Stimulated activated CD8-positive, alpha-beta memory T cell treated with anti-CD3 and anti-CD28 coated beads, Interleukin-15, amount 100 ng/mL, for 1 hour (primary cell): ENCODE results near the gene CERS3.

Experiments used
- DNase-seq: peaks from one replicate; pipeline ENCODE4 v3.0.0-alpha.2; 2020; ENCODE audit warnings: low read depth

CERS3 gene

DNA sequence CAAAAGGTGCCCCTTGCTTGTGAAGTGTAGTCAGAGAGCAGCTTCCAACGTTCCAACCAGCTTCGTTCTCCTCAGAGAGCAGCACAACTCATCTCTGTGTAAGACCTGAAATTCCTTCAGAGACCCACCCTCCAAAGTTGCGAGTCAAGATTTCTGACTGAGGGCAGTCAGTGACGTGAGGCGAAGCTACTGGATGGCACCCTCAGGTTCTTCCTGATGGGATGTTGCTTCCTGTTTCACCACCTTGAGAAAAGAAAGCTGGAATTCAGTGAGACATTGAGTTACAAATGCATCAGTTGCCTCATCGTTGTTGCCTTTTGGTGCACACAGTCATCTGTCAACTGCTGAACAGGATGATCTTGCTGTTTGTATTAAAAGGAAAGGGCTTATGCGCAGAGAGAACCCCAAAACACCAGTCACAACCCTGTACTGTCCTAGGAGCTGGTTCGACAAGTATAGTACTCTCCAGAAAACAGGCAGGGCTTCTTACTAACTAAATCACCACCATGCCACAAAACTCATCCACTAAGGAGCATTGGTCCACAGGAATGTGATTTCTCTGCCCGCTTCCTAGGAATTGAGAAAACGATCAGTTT lies at the start of gene CERS3:
CERS3 (minus strand) TSS at position 118 of the 596 bp plus-strand sequence. CDS start 27,101 bp downstream, outside the sequence.
- no peak for DNase-seq

DNA sequence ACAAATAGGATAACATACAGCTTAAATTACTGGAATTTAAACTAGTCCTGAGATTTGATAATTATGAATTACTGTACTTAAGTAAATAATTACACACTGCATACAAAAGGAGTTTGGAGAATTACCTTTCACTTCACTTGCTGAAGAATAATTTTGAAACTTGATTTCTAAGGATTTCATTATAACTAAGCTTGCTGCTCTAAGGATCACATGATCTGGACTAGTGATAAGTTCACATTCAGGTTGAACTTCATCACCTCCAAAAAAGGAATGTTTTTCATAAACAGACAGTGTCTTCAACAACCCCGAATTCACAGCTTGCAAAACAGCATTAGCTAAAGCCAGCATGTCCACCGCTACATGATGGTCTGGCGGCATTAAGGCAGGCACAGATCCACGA lies 44.8 kb upstream of the CERS3 start:
- DNase-seq = no peak

DNA sequence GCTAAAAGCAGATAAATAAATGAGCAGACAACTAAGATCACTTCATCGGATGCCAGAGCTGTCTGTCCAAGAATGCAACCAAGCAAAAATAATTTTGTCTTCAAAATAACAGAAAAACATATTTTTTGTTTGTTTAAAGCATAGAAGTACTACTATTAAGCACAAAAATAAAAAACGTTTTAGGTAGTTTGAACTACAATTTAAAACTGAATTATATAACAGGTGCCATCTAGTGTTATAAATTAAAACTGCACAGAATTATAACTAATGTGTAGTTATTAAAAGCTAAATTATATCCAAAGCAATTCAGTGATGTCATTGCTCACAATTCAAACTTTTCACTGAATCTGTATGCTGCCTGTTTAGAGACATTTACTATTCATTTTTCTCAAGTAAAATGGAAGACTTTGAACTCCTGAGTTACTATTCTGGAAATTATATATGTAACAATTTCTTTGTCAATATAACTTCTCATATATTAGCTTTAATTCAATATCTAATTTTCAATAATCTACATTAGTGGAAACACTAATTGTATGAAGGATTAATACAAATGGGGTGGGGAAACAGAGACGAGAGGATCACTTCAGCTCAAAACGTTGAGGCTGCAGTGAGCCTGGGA lies 43.7 kb upstream of the CERS3 start:
- DNase-seq = no peak

DNA sequence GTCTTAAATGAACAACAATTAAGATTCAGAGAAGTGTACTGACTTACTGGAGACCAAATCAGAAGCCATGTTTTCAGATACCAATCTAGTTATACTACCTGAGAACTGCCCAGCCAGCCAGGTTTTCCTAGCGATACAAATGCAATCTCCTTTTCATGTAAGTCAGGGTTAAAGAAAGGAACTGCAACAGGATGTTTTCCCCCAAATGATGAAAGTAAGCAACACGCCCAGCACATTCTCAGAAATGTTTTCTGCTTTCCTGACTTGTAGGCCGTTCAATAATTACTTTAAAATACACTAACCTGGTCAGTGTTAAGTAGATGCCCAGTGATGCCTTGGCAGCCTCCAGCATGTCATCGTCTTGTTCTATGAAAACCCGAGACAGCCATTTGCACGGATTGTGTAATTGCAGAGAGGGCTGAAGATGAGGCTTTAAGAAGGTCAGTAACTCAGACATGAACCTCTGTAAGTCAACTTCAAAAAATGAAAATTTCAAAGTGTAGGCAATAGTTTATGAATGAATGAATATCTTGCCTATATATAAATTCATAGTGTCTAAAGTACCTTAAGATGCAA lies 42.9 kb upstream of the CERS3 start:
- no peak for DNase-seq

DNA sequence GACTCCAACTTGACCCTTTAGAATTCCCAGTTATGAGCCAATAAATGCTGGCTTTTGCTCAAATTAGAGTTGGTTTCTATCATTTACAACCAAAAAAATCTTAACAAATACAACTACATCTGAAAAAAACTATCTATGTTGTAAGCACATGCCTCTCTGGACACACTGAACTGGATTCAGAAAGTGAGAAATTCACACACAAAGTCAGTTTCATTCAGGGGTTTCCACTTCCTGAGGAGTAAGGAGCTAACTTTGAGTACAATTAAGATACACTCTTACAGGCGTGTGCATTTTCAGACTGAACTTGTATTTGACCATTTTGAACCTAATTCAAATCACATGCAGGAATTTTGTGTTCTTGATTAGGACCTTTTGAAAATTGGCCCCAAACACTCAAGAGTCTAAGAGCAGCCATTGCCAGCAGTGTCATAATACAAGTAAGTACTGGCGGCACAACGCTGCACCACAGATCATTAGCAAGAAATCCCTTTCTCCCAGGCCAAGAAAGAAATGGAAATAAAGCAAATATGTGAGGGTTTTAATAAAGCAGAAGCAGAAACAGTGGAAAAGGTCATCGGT lies 42.1 kb upstream of the CERS3 start:
- DNase-seq = no peak

DNA sequence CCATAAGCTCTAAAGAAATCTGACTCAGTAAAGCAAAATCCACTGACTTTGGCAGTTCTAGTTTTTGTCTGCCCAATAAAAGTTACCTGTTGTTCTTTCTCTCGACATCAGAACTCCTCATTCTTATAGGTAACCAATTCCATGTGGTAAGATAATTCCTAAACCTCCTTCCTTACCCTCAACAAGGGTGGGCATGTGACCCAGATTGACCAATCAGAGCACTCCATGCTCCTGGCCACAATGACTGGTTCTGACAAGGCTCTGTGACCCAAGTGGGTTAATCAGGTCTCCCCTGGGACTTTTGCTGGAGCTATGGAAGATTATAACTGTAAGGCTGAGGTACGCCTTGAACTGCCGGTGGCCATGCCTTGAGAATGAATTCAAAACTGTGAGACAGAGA lies 41.5 kb upstream of the CERS3 start:
- DNase-seq = no peak

DNA sequence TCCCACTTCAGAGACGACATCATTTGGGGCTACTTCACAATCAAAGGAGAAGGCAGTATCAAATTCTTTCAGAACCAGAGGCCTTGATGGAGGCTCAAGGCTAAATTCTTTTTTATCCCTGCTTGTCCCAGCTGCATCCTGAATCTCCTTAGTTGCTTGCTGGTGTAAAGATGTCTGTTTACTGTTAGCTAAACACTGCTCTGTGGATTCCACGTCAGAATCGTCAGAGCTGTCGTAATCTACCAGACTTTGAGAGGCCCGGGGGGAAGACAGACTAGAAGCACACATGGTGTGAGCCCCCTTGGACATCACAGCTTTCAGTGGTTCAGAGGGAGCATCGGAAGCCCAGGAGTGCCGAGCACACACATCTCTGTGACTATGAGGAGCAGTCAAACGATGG lies 40.6 kb upstream of the CERS3 start:
- DNase-seq = no peak

DNA sequence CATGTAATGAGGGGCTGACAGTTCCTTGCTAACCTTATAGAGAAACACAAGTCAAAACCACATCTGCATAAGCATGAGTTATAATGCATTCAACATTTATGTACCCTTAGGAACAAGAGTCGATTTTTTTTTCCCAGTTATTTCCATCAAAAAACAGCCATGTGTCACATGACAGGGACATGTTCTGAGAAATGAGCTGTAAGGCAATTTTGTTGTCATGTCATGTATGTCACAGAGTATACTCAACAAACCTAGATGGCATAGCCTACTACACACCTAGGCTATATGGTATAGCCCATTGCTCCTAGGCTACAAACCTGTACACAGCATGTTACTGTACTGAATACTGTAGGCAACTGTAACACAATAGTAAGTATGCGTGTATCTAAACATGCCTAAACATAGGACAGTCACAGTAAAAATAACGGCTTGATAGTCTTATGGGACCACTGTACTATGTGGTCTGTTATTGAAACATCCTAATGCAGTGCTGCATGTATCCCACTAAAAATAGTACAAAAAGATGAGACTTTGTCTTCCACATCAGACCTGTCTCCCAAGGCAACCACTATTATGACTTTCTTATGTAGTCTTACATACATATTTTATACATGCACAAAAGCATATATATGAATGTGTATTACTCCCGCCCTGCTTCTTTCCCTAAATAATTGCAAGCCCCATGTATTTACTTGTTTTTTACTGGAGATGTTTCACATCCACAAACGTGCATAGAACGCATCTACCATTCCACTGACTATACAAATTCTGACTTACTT lies 38.3 kb upstream of the CERS3 start:
- no peak for DNase-seq

DNA sequence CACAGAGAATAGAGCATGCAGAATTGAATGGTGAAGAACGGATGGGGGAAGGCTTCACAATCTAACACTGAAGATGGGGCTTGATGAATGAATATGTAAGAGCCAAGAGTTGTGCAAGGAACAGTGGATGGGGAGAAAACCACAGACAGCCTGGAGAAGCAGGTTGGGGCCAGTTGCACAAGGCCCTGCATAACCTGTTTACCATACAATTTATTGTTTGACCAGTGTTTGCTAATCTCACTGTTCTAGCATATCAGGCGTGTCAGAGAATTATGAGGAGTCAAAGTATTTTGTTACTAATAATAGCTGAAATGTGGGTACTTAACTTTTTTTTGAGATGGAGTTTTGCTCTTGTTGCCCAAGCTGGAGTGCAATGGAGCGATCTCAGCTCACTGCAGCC lies 36.8 kb upstream of the CERS3 start:
- no peak for DNase-seq

DNA sequence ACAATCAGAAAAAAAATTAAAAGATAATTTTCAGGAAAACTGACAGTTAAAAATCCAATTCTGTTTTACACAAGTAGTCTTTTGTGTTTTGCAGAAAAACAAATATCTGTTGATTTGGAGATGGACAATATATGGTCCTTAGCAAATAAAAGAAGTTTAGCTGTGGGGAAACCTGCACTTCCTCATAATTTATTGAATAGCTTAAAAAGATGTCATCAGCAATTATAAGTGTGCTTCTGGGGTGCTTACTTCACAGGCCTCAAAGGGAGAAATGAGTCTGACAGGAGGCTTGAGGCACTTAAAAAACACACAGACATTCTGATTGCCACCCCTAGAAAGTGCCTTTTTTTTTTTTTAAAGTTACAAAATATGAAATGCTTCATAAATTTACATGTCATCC lies 31.6 kb upstream of the CERS3 start:
- no peak for DNase-seq

DNA sequence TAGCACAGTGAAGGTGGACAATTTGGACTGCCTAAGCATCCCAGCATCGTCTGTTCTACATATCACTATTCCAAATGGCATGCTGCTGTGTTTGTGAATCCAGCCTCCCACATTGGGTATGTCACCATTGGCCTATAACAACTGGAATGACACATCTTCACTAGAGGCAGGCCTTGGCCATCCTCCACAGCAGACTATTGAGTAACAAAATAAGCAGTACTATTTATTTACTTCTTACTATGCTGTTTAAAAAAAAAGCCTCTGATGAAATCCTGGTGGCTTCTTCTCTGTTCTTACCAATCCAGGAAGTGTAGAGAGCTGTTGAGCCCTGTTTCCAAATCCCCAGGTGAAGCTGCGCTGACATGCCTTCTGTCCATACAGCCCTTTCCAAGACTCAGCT lies 30.6 kb upstream of the CERS3 start:
- no peak for DNase-seq

DNA sequence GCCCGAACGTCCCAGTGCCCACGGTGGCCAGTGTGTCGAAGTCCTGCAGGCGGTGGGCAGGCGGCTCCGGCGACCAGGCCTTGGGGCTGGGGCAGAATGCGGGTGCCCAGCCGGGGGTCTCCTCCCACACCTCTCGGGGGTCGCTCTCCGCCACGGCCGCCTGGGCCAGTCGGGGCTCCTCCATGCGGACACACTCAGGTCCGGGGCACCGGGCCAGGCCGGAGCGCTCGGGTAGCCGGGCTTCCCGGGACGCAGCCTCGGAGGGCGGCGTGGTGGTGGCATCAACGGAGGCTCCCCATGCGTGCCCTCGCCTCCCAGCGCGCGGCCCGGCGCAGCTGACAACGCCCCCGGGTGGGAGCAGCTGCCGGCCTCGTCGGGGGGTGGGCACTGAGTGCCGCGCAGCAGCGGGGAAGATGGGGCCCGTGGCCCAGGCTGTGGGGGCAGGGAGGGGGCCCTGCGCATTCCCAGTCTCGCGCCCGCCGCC lies 30.1 kb upstream of the CERS3 start:
- DNase-seq = no peak

DNA sequence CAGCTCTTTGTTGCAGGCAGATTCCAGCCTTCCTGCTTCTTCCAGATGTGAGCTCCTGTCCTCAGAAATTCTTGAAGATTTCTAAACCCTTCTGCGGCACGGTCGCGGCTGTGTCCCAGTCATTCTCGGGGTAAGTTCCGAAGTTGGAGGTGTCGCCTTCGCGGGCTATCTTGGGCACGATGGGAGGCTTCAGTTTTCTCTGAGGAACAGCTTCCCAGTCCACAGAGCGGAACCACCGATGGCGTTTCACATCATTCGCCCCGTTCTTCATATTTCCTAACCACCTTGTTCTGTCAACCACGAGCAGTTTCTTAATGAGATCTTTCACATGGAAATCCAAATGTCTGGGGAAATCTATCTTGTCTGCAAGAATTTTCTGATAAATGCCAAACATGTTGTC lies 24.7 kb upstream of the CERS3 start:
- no peak for DNase-seq

DNA sequence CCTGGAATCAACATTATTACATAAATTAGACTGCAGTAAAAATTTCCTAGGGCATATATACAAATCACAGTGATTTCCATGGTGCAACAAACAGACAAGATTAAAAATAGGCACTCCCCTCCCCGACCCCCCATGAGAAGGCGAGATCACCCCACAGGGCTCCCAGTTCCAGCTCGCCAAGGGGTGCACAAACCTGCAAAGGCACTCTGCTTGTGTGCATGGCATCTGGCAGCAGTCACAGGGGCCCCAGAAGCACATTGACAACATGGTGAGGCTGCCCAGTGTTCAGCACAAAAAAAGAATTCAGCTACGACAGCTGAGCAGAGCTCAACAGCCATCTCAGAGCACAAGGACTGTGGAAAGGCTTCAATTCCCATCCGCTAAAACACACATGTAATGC lies 19.2 kb upstream of the CERS3 start:
- DNase-seq = no peak

DNA sequence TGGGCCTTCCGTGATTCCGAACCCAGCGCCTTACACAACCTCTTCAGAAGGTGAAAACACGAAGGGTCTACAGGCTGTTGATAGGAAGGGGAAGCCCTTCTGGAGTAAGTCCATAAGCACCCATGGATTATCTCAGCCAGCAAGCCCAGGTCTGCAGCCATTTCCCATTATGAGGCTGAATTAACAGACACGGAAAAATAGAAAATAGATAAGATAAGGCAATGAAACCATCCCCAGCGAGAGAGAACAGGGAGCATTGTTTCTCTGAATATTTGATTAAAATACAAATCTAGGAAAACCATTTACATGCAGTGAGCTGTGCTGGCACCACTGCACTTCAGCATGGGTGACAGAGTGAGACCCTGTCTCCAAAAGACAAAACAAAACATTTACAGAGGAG lies 16.2 kb upstream of the CERS3 start:
- DNase-seq = no peak

DNA sequence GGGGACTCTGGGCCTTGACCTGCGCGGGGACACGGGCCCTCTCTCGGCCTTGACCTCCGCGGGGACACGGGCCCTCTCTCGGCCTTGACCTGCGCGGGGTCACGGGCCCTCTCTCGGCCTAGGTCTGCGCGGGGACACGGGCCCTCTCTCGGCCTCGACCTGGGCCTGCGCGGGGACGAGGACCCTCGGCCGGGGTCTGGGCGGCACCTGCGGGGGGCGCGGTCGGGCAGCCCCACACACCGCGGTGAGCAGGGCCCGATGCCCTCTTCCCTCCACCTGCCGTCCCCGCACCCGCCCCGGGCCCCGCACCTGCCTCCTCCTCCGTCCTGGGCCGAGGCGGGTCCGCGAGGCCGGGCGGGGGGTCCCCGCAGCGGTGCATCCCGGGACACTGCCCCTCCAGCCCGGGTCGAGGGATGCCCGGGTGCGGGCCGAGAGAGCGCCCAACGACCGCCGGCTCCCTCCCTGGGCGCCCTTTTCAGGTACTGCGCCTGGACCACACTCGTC lies 15.6 kb upstream of the CERS3 start:
- no peak for DNase-seq

DNA sequence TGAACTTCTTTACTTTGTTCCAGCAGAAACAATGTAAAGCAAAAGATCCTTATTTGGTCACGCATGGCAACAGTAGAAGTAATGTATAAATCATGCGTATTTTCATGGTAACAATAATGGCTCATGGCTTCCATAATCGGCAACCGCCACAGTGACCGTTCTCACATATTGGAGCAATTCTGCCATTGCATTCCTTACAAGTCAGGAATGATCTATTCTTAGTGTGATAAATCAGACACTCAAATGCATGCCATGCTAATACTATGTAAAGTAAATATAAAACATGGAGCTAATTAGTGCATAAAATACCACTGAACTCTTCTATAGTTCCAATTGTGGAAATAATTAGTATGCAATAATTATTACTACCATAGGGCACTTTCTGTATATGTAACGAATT lies 13.5 kb upstream of the CERS3 start:
- DNase-seq = no peak

DNA sequence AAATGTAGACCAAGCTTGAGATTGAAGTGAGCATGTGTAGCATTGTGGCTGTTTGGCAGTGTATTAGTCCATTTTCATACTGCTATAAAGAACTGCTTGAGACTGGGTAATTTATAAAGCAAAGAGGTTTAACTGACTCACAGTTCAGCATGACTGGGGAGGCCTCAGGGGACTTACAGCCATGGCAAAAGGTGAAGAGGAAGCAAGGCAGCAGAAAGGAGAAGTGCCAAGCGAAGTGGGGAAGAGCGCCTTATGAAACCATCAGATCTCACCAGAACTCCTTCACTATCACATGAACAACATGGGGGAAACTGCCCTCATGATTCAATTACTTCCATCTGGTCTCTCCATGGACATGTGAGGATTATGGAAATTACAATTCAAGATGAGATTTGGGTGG lies 8.6 kb upstream of the CERS3 start:
- DNase-seq = no peak

DNA sequence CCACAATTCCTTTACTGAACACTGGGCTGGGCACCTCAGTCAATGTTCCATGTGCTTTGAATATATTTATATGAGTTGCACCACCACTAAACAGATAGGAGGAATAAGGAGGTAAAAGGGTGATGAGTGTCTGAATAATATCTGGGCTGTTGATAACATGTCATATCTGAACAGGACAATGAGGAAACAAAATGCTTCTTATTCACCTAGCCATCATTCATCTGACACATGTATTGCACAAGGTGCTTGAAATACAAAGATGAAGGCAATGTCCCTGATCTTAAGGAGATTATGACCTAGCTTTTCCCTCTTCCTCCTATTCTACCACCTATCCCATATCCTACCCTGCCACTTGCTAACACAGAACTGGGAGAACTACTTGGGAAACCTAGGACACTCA lies 8.0 kb upstream of the CERS3 start:
- DNase-seq = no peak

DNA sequence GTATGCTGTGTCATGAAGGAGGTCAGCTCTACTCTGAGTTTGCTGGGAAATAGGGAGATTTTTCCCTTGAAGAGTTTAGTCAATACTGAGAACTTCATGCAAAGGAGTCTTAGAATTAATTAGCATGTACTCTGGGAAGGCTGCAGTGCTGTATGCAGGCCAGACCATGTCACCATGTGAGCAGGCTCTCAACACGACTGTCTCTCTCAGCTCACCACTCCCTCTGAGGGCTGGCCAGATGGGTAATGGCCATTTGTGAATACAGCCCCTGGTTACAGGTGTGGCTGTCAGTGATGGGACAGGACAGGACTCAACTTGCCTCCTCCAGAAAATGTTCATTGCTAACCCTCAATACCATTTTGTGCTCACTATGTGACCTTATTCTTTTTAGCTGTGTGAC lies 5.1 kb upstream of the CERS3 start:
- DNase-seq = no peak

DNA sequence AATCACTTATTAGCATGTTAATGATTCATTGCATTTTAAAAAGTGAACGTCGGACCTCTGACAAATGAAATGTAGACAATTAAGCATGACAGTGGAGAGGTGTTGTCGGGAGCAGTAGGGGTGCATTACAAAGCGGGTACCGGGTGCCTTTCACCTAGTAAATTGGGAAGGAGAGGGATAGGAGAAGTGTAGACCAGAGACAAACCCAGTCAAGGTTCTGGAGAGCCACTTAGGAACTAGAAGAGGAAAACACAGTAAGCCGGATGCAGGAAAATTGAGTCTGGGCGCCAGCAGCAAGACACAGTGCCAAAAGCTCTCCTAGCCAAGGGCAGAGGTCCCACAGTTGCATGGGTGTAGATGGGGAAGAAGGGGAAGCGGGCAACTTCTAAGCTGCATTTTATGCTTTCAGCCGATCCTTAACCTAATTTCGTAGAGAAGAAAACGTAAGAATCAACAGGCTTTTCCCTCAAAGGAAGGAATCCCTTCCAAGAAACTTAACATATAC lies 3.1 kb upstream of the CERS3 start:
- no peak for DNase-seq

DNA sequence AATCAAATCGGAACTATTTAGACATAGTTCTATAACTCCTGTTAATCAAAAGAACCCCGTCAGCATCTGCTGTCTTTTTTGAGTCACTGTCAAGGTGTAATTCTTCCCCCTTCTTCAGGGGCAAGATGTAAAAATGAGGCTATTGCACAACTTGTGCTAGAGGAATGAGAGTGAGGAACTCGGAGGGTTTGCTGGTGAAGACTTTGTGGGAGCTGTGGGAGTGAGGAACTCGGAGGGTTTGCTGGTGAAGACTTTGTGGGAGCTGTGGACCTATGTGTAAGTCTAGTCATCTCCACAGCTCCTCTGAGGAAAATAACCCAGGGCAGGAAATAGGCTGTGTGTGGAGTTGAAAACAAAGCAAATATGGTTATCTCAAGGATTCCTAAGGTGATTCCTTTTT lies 2.5 kb upstream of the CERS3 start:
- no peak for DNase-seq
